HL-60/S4 (cell line): ENCODE measurements around the gene NDUFB11.

Experiments
- in situ Hi-C: fragments of 300-500 bp; cut with MboI; formaldehyde crosslinking; loops from 2 replicates; pipeline ENCODE4 v1.14.3; 2022; ENCODE audit warnings: low sequenced_read_pairs

NDUFB11 gene

GRCh38 chrX:47144626-47145394 lies at the start of gene NDUFB11, which contains the start of gene RBM10:
NDUFB11 (minus strand) TSS chrX:47144702; CDS start chrX:47144679, 23 bp downstream.
RBM10 (plus strand) TSS chrX:47145221; CDS start chrX:47147482, 2,261 bp downstream.
- in situ Hi-C loops: no loop called here

GRCh38 chrX:47193475-47194193 lies 49.1 kb upstream of the NDUFB11 start, which contains the start of gene UBA1:
UBA1 (plus strand) TSS chrX:47193829; CDS start chrX:47198803, 4,974 bp downstream.
- in situ Hi-C loops: loop anchor here (10.0 kb wide), 1 partner anchor 191 kb away; no protein-coding TSS in a partner anchor

GRCh38 chrX:47191806-47192401 lies 47.4 kb upstream of the NDUFB11 start:
- in situ Hi-C loops: loop anchor here (10.0 kb wide), 1 partner anchor 193 kb away; no protein-coding TSS in a partner anchor

GRCh38 chrX:47191331-47191730 lies 46.8 kb upstream of the NDUFB11 start:
- in situ Hi-C loops: loop anchor here (10.0 kb wide), 1 partner anchor 193 kb away; no protein-coding TSS in a partner anchor

GRCh38 chrX:47190445-47191269 lies 46.2 kb upstream of the NDUFB11 start:
- in situ Hi-C loops: loop anchor here (10.0 kb wide), 1 partner anchor 194 kb away; no protein-coding TSS in a partner anchor

- in situ Hi-C loops: loop anchor here (10.0 kb wide), 1 partner anchor 195 kb away; no protein-coding TSS in a partner anchor
Observed at GRCh38 chrX:47189906-47190305, 45.4 kb upstream of the NDUFB11 start.

- in situ Hi-C loops: no loop called here
Observed at GRCh38 chrX:47187106-47187677, 42.7 kb upstream of the NDUFB11 start.

GRCh38 chrX:47186096-47186740 lies 41.7 kb upstream of the NDUFB11 start:
- in situ Hi-C loops: no loop called here

- in situ Hi-C loops: no loop called here
Observed at GRCh38 chrX:47185241-47185640, 40.7 kb upstream of the NDUFB11 start.

- in situ Hi-C loops: no loop called here
Observed at GRCh38 chrX:47184486-47184885, 40.0 kb upstream of the NDUFB11 start.

- in situ Hi-C loops: no loop called here
Observed at GRCh38 chrX:47182106-47182700, 37.7 kb upstream of the NDUFB11 start.

GRCh38 chrX:47181301-47181700 lies 36.8 kb upstream of the NDUFB11 start:
- in situ Hi-C loops: no loop called here

GRCh38 chrX:47180346-47180745 lies 35.8 kb upstream of the NDUFB11 start:
- in situ Hi-C loops: no loop called here

- in situ Hi-C loops: no loop called here
Observed at GRCh38 chrX:47179928-47180255, 35.4 kb upstream of the NDUFB11 start.

- in situ Hi-C loops: no loop called here
Observed at GRCh38 chrX:47179221-47179927, 34.9 kb upstream of the NDUFB11 start.

- in situ Hi-C loops: no loop called here
Observed at GRCh38 chrX:47178337-47178736, 33.8 kb upstream of the NDUFB11 start.

GRCh38 chrX:47177079-47177478 lies 32.6 kb upstream of the NDUFB11 start:
- in situ Hi-C loops: no loop called here

- in situ Hi-C loops: no loop called here
Observed at GRCh38 chrX:47176101-47176740, 31.7 kb upstream of the NDUFB11 start.
